Epithelial cell of prostate (primary cell): ENCODE results near the gene KLK2.

Experiments
- DNase-seq: peaks from one replicate; pipeline ENCODE4 v3.0.0-alpha.2; 2011; ENCODE audit warnings: low read depth, low spot score
- H3K27ac ChIP-seq: fragments of 450-650 bp; 2 replicates; pipeline ENCODE4 v1.5.1; 2017; ENCODE audit warnings: mild to moderate bottlenecking

The KLK2 gene

DNA sequence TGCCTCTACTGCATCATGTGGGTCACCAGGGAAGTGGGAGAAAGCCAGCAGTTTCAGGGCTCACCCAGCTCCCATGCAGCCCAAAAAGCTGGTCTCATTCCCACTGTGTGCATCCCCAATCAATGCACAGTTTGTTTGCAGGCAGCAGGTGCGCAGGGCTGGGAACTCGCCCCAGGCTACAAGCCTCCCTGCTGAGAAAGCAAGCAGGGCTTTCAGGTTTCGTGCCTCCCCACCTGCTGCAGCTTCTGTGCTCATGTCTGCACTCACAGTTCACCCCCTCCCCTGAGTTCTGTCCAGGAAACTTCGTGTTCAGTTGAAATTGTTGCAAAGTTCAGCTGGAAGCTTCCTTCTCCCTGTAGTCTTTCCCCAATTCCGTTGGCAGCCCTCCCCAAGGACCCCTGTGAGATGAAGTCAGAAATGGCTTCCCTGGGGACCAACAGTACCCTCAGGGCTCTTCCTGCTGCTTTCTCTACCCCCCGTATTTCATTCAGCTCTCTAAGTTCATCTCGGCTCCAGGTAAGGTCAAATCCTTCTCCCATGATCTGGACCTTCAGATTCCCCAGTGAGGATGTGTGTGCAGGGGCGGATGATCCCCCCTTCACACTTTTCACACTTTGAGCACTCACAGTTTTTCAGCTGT lies 28.8 kb upstream of the KLK2 start:
- DNase-seq: no peak
- H3K27ac ChIP-seq: no peak overlapping the region

DNA sequence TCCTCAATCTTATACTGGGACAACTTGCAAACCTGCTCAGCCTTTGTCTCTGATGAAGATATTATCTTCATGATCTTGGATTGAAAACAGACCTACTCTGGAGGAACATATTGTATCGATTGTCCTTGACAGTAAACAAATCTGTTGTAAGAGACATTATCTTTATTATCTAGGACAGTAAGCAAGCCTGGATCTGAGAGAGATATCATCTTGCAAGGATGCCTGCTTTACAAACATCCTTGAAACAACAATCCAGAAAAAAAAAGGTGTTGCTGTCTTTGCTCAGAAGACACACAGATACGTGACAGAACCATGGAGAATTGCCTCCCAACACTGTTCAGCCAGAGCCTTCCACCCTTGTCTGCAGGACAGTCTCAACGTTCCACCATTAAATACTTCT lies 22.5 kb upstream of the KLK2 start:
- DNase-seq: no peak
- H3K27ac ChIP-seq: no peak overlapping the region

GRCh38 chr19:50851620-50852019 lies 21.6 kb upstream of the KLK2 start:
- no peak for DNase-seq
- H3K27ac ChIP-seq: no peak overlapping the region

- DNase-seq: no peak
Measured at GRCh38 chr19:50854636-50855410, 18.4 kb upstream of the KLK2 start, which contains the start of gene KLK3. Gene KLK3 (plus strand): TSS chr19:50854915. CDS start chr19:50854956, 41 bp downstream.

GRCh38 chr19:50857366-50857765 lies 15.9 kb upstream of the KLK2 start:
- no peak overlapping the region for H3K27ac ChIP-seq
- DNase-seq: no peak

More at GRCh38 chr19:50854636-50855410, 18.4 kb upstream of the KLK2 start, which contains the start of gene KLK3:
- no peak within 1 kb of the TSS for H3K27ac ChIP-seq

GRCh38 chr19:50858886-50859285 lies 14.4 kb upstream of the KLK2 start:
- no peak for DNase-seq
- no peak overlapping the region for H3K27ac ChIP-seq

- DNase-seq: no peak
- H3K27ac ChIP-seq: no peak overlapping the region
Measured at GRCh38 chr19:50859849-50860248, 13.4 kb upstream of the KLK2 start.

GRCh38 chr19:50861010-50861409 lies 12.2 kb upstream of the KLK2 start:
- DNase-seq: no peak
- no peak overlapping the region for H3K27ac ChIP-seq

DNA sequence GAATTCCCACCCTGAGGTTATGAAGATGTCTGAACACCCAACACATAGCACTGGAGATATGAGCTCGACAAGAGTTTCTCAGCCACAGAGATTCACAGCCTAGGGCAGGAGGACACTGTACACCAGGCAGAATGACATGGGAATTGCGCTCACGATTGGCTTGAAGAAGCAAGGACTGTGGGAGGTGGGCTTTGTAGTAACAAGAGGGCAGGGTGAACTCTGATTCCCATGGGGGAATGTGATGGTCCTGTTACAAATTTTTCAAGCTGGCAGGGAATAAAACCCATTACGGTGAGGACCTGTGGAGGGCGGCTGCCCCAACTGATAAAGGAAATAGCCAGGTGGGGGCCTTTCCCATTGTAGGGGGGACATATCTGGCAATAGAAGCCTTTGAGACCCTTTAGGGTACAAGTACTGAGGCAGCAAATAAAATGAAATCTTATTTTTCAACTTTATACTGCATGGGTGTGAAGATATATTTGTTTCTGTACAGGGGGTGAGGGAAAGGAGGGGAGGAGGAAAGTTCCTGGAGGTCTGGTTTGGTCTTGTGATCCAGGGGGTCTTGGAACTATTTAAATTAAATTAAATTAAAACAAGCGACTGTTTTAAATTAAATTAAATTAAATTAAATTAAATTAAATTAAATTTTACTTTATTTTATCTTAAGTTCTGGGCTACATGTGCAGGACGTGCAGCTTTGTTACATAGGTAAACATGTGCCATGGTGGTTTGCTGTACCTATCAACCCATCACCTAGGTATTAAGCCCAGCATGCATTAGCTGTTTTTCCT lies 11.5 kb upstream of the KLK2 start:
- DNase-seq: no peak
- no peak overlapping the region for H3K27ac ChIP-seq

- no peak for DNase-seq
- no peak overlapping the region for H3K27ac ChIP-seq
Measured at GRCh38 chr19:50869479-50869878, 3.8 kb upstream of the KLK2 start.

GRCh38 chr19:50870417-50871089 lies 2.7 kb upstream of the KLK2 start:
- no peak overlapping the region for H3K27ac ChIP-seq
- DNase-seq: no peak

GRCh38 chr19:50874211-50874610 lies 972 bp downstream of the KLK2 start:
- no peak overlapping the region for H3K27ac ChIP-seq
- DNase-seq: no peak

GRCh38 chr19:50875795-50876422 lies 2.7 kb downstream of the KLK2 start:
- no peak overlapping the region for H3K27ac ChIP-seq
- no peak for DNase-seq

GRCh38 chr19:50876456-50876855 lies 3.2 kb downstream of the KLK2 start:
- no peak overlapping the region for H3K27ac ChIP-seq
- DNase-seq: no peak

GRCh38 chr19:50877338-50877737 lies 4.1 kb downstream of the KLK2 start:
- no peak overlapping the region for H3K27ac ChIP-seq
- no peak for DNase-seq

GRCh38 chr19:50878851-50879250 lies 5.6 kb downstream of the KLK2 start:
- no peak overlapping the region for H3K27ac ChIP-seq
- DNase-seq: no peak

GRCh38 chr19:50880241-50880640 lies 7.0 kb downstream of the KLK2 start:
- no peak overlapping the region for H3K27ac ChIP-seq
- DNase-seq: no peak

DNA sequence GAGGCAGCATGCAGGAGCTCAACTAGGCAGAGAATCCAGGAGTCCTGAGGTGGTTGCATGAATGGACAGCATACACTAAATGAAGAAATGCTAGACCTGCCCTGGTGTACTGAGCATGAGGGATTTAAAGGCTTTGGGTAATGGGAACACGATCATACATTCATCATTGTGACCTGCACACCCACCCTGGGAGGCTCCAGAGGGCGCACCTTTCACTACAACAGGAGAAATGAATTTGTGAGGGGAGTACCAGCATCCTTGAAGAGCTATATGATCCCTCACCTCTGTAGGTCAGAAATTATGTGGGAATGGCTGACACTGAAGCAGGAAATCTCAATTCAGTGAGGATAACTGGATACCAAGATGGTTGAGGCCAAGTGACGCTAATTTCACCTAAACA lies 8.9 kb downstream of the KLK2 start:
- H3K27ac ChIP-seq: no peak overlapping the region
- DNase-seq: no peak

- DNase-seq: no peak
- H3K27ac ChIP-seq: no peak overlapping the region
Measured at GRCh38 chr19:50889638-50890037, 16.4 kb downstream of the KLK2 start.
